ENCODE results near the gene SPEG. TPM values are rescaled to one million over a fixed set of nuclear protein-coding genes. Genes with fewer than 3 reads are reported as not detected.

The SPEG gene
- total RNA-seq, 1 donor from 2014 or later = 5.6 TPM

- Histone ChIP-seq H3K4me2 (no peak overlapping the region), H2AFZ (replicated peaks) (no peak overlapping the region), H3K4me1 (peaks cover 7% of the 10 kb centered on the region), H3K79me2 (ENCODE audit: low read depth) (no peaks in the 10 kb centered on the region), H3K36me3 (no peaks in the 10 kb centered on the region), H3F3A (ENCODE audit: low read depth) (peaks cover 4% of the 10 kb centered on the region), H3K9me3 (ENCODE audit: low read depth) (no peaks in the 10 kb centered on the region), H3K27me3 (peaks cover 7% of the 10 kb centered on the region), H3K4me3 (no peak overlapping the region), H3K27ac (no peak overlapping the region), H3K9ac (no peak overlapping the region), H4K20me1 (ENCODE audit: low read depth) (no peaks in the 10 kb centered on the region)
- no peak for DNase-seq (ENCODE audit: low spot score)
- H3K4me3 Mint-ChIP-seq = peak overlapping the region; percentile 32
- H3K9me3 Mint-ChIP-seq = peaks cover 6% of the 10 kb centered on the region
- no peak overlapping the region for H3K27ac Mint-ChIP-seq
- peaks cover 6% of the 10 kb centered on the region for H3K27me3 Mint-ChIP-seq (ENCODE audit: insufficient read depth, low read depth)
- H3K36me3 Mint-ChIP-seq = no peaks in the 10 kb centered on the region
- peaks cover 9% of the 10 kb centered on the region for H3K4me1 Mint-ChIP-seq
- TF ChIP-seq CTCF (IDR thresholded peaks at IDR 0.05) (no peak), EZH2 (IDR thresholded peaks at IDR 0.05) (no peak), EZH2phosphoT487 (IDR thresholded peaks at IDR 0.05) (no peak)
Measured at GRCh38 chr2:219408204-219408603, 26.4 kb upstream of the SPEG start.

GRCh38 chr2:219408631-219409030, 26.0 kb upstream of the SPEG start:
- H3K36me3 Mint-ChIP-seq = no peaks in the 10 kb centered on the region
- H3K27ac ChIP-seq = no peak overlapping the region
- peaks cover 6% of the 10 kb centered on the region for H3K27me3 Mint-ChIP-seq (ENCODE audit: insufficient read depth, low read depth)
- peaks cover 7% of the 10 kb centered on the region for H3K4me1 ChIP-seq
- no peak overlapping the region for H3K4me2 ChIP-seq
- H3K36me3 ChIP-seq = no peaks in the 10 kb centered on the region
- no peak overlapping the region for H3K27ac Mint-ChIP-seq
- no peaks in the 10 kb centered on the region for H3K79me2 ChIP-seq (ENCODE audit: low read depth)
- TF ChIP-seq EZH2phosphoT487 (IDR thresholded peaks at IDR 0.05) = no peak
- TF ChIP-seq CTCF (IDR thresholded peaks at IDR 0.05) = no peak
- TF ChIP-seq EZH2 (IDR thresholded peaks at IDR 0.05) = no peak
- no peak overlapping the region for H3K4me3 ChIP-seq
- no peak overlapping the region for H3K9ac ChIP-seq
- H3F3A ChIP-seq (ENCODE audit: low read depth) = peaks cover 4% of the 10 kb centered on the region
- peaks cover 3% of the 10 kb centered on the region for H3K27me3 ChIP-seq
- peaks cover 9% of the 10 kb centered on the region for H3K4me1 Mint-ChIP-seq
- H4K20me1 ChIP-seq (ENCODE audit: low read depth) = no peaks in the 10 kb centered on the region
- no peak overlapping the region for H3K4me3 Mint-ChIP-seq
- peaks cover 8% of the 10 kb centered on the region for H3K9me3 Mint-ChIP-seq
- H3K9me3 ChIP-seq (ENCODE audit: low read depth) = no peaks in the 10 kb centered on the region
- no peak for DNase-seq (ENCODE audit: low spot score)
- H2AFZ ChIP-seq (replicated peaks) = no peak overlapping the region

- Mint-ChIP-seq H3K9me3 (peaks cover 10% of the 10 kb centered on the region), H3K4me1 (peaks cover 7% of the 10 kb centered on the region), H3K27me3 (ENCODE audit: insufficient read depth, low read depth) (peaks cover 4% of the 10 kb centered on the region), H3K36me3 (no peaks in the 10 kb centered on the region), H3K27ac (peak overlapping the region; percentile 63), H3K4me3 (no peak overlapping the region)
- peaks cover 6% of the 10 kb centered on the region for H3K4me1 ChIP-seq
- no peak overlapping the region for H3K9ac ChIP-seq
- H3K4me3 ChIP-seq = no peak overlapping the region
- H3K36me3 ChIP-seq = no peaks in the 10 kb centered on the region
- DNase-seq (ENCODE audit: low spot score) = no peak
- H3K79me2 ChIP-seq (ENCODE audit: low read depth) = no peaks in the 10 kb centered on the region
- peaks cover 4% of the 10 kb centered on the region for H3F3A ChIP-seq (ENCODE audit: low read depth)
- no peak overlapping the region for H3K4me2 ChIP-seq
- no peak overlapping the region for H2AFZ ChIP-seq (replicated peaks)
- H3K27ac ChIP-seq = no peak overlapping the region
- no peaks in the 10 kb centered on the region for H3K27me3 ChIP-seq
- no peaks in the 10 kb centered on the region for H3K9me3 ChIP-seq (ENCODE audit: low read depth)
- H4K20me1 ChIP-seq (ENCODE audit: low read depth) = no peaks in the 10 kb centered on the region
- no peak for TF ChIP-seq EZH2 (IDR thresholded peaks at IDR 0.05)
- no peak for TF ChIP-seq EZH2phosphoT487 (IDR thresholded peaks at IDR 0.05)
- TF ChIP-seq CTCF (IDR thresholded peaks at IDR 0.05) = no peak
Measured at GRCh38 chr2:219409619-219410018, 25.0 kb upstream of the SPEG start.

All from neural progenitor cell (in vitro differentiated cells).